DND-41 (cell line): ENCODE data around the gene BICDL1.
"Not testable (repeated sequence)": the region's sequence is repeated elsewhere in the genome, so short reads cannot be mapped to it uniquely, and the experiment has no call there.

Experiments used
- ATAC-seq: fragments of 200-7000 bp; cut with Tn5 transposase; 3 replicates; pipeline ENCODE4 v1.9.1; 2021; ENCODE audit warnings: low read depth; ENCODE audit not compliant: insufficient read depth
- DNase-seq: peaks from one replicate; pipeline ENCODE4 v3.0.0-alpha.2; 2020
- H2AFZ ChIP-seq: 2 replicates; pipeline ENCODE4 v1.6.0; 2012; ENCODE audit warnings: low read depth, low read length
- H3K27ac ChIP-seq: 2 replicates; pipeline ENCODE4 v1.5.1; 2012; ENCODE audit warnings: low read length, inconsistent platforms
- H3K27me3 ChIP-seq: fragments of 200-600 bp; sonication (generic); 2 replicates; pipeline ENCODE4 v1.6.0; 2012; ENCODE audit warnings: low read length, mild to moderate bottlenecking, inconsistent platforms; ENCODE audit not compliant: insufficient read depth, poor library complexity
- H3K36me3 ChIP-seq: 2 replicates; pipeline ENCODE4 v1.5.1; 2012; ENCODE audit warnings: low read length, inconsistent platforms; ENCODE audit not compliant: insufficient read depth
- H3K4me1 ChIP-seq: 2 replicates; pipeline ENCODE4 v1.5.1; 2012; ENCODE audit warnings: mild to moderate bottlenecking, low read length; ENCODE audit not compliant: insufficient read depth
- H3K4me2 ChIP-seq: 2 replicates; pipeline ENCODE4 v1.6.0; 2012; ENCODE audit warnings: mild to moderate bottlenecking, moderate library complexity, low read length, inconsistent platforms; ENCODE audit not compliant: insufficient read depth
- H3K4me3 ChIP-seq, 2 experiments: fragments of 200-600 bp in 1 of 2; shearing (Covaris generic) in 1 of 2; 2 replicates each; pipeline ENCODE4 v1.5.1; 2012 to 2016; ENCODE audit warnings: inconsistent platforms in 2 of 2, low read length in 2 of 2, mild to moderate bottlenecking in 2 of 2, low read depth in 1 of 2, moderate library complexity in 1 of 2
- H3K79me2 ChIP-seq: 2 replicates; pipeline ENCODE4 v1.6.0; 2012; ENCODE audit warnings: low read length, inconsistent platforms; ENCODE audit not compliant: insufficient read depth
- H3K9ac ChIP-seq: 2 replicates; pipeline ENCODE4 v1.6.0; 2012; ENCODE audit warnings: low read depth, mild to moderate bottlenecking, inconsistent platforms, low read length, moderate library complexity
- H3K9me3 ChIP-seq: 2 replicates; pipeline ENCODE4 v1.5.1; 2012; ENCODE audit warnings: low read length, moderate library complexity, mild to moderate bottlenecking, inconsistent platforms; ENCODE audit not compliant: insufficient read depth, severe bottlenecking
- H4K20me1 ChIP-seq: 2 replicates; pipeline ENCODE4 v1.6.0; 2012; ENCODE audit warnings: low read length; ENCODE audit not compliant: insufficient read depth
- CTCF ChIP-seq: IDR thresholded peaks from 2 replicates; pipeline ENCODE4 v1.5.1; 2012; ENCODE audit warnings: borderline replicate concordance, low read length, moderate library complexity, mild to moderate bottlenecking; ENCODE audit not compliant: poor library complexity, severe bottlenecking; ENCODE audit errors: extremely low read depth
- EZH2 ChIP-seq: IDR thresholded peaks from 3 replicates; pipeline ENCODE4 v1.6.1; 2012; ENCODE audit warnings: borderline replicate concordance, low read depth, mild to moderate bottlenecking, moderate library complexity, low read length, inconsistent platforms; ENCODE audit not compliant: severe bottlenecking

Gene BICDL1

GRCh38 chr12:120039711-120040110, 50.7 kb downstream of the BICDL1 start:
- no peaks in the 10 kb centered on the region for H3K36me3 ChIP-seq
- ATAC-seq (no peak), DNase-seq (no peak)
- H3K79me2 ChIP-seq, result no peaks in the 10 kb centered on the region
- H4K20me1 ChIP-seq, result no peaks in the 10 kb centered on the region
- no peak overlapping the region for H2AFZ ChIP-seq
- no peaks in the 10 kb centered on the region for H3K9me3 ChIP-seq
- H3K4me2 ChIP-seq, result no peak overlapping the region
- H3K4me1 ChIP-seq, result no peaks in the 10 kb centered on the region
- no peak overlapping the region for H3K4me3 ChIP-seq
- H3K9ac ChIP-seq, result no peak overlapping the region
- TF ChIP-seq CTCF, result no peak
- TF ChIP-seq EZH2, result no peak
- H3K27me3 ChIP-seq, result no peaks in the 10 kb centered on the region
- no peak overlapping the region for H3K27ac ChIP-seq

- Histone ChIP-seq H3K9ac (no peak overlapping the region), H3K36me3 (no peaks in the 10 kb centered on the region), H3K9me3 (no peaks in the 10 kb centered on the region), H3K79me2 (no peaks in the 10 kb centered on the region), H4K20me1 (no peaks in the 10 kb centered on the region), H3K4me3 (no peak overlapping the region), H2AFZ (no peak overlapping the region), H3K27me3 (no peaks in the 10 kb centered on the region), H3K27ac (no peak overlapping the region), H3K4me1 (no peaks in the 10 kb centered on the region), H3K4me2 (no peak overlapping the region)
- DNase-seq (no peak), ATAC-seq (no peak)
- no peak for TF ChIP-seq EZH2
- TF ChIP-seq CTCF, result no peak
Observed at GRCh38 chr12:120041386-120042231, 52.6 kb downstream of the BICDL1 start.

GRCh38 chr12:120045367-120045766, 56.3 kb downstream of the BICDL1 start:
- DNase-seq, H3K36me3 ChIP-seq, H3K27ac ChIP-seq, H3K9ac ChIP-seq, H3K79me2 ChIP-seq, H4K20me1 ChIP-seq, ATAC-seq, H3K27me3 ChIP-seq, H3K4me2 ChIP-seq, H3K9me3 ChIP-seq, H3K4me1 ChIP-seq, H3K4me3 ChIP-seq, H2AFZ ChIP-seq: not testable (repeated sequence)

- no peak overlapping the region for H3K4me2 ChIP-seq
- H3K9me3 ChIP-seq, result no peaks in the 10 kb centered on the region
- H3K9ac ChIP-seq, result no peak overlapping the region
- no peaks in the 10 kb centered on the region for H3K27me3 ChIP-seq
- no peaks in the 10 kb centered on the region for H4K20me1 ChIP-seq
- H3K27ac ChIP-seq, result no peak overlapping the region
- DNase-seq (no peak), ATAC-seq (no peak)
- H3K4me3 ChIP-seq, result no peak overlapping the region
- no peaks in the 10 kb centered on the region for H3K4me1 ChIP-seq
- H2AFZ ChIP-seq, result no peak overlapping the region
- no peaks in the 10 kb centered on the region for H3K36me3 ChIP-seq
- TF ChIP-seq CTCF, result no peak
- TF ChIP-seq EZH2, result no peak
- no peaks in the 10 kb centered on the region for H3K79me2 ChIP-seq
Observed at GRCh38 chr12:120047072-120047471, 58.0 kb downstream of the BICDL1 start.
